Endothelial cell of umbilical vein (primary cell): Measurements from ENCODE around the gene OST4. TPM values are rescaled to one million over a fixed set of nuclear protein-coding genes. Genes with fewer than 3 reads are reported as not detected.
"Not testable (repeated sequence)": the region's sequence is repeated elsewhere in the genome, so short reads cannot be mapped to it uniquely, and the experiment has no call there.

Experiments
- Bru-seq: library from RNA; stranded (reverse); fragments of 400-500 nt; gene quantifications from one replicate; lab custom pipeline; 2021; lab: Mats Ljungman, UMichigan
- BruChase-seq, 2 experiments: library from RNA; stranded (reverse); fragments of 400-500 nt; gene quantifications; one replicate each; lab custom pipeline; 2021; lab: Mats Ljungman, UMichigan
- BruUV-seq: library from RNA; stranded (reverse); fragments of 400-500 nt; replicated peaks from 2 replicates; lab custom pipeline; 2021; lab: Mats Ljungman, UMichigan
- CTCF ChIA-PET: fragments of 300-600, 350-600 bp; sonication (Branson Sonifier 250); formaldehyde crosslinking; loops from one replicate; lab custom pipeline; 2021; ENCODE audit warnings: antibody characterized with exemption, inconsistent platforms; lab: Charles Lee
- POLR2A ChIA-PET: fragments of 300-600, 350-600 bp; sonication (Branson Sonifier 250); formaldehyde crosslinking; loops from one replicate; lab custom pipeline; 2021; ENCODE audit warnings: antibody characterized with exemption, inconsistent platforms; lab: Charles Lee
- DNase-seq: peaks from one replicate; pipeline ENCODE4 v3.0.0-alpha.2; 2011; ENCODE audit warnings: low read depth, low spot score
- FAIRE-seq: peaks from 2 replicates; lab custom pipeline; 2011; peaks lifted over from hg19 to GRCh38; lab: Jason Lieb, UNC
- H2AFZ ChIP-seq: 2 replicates; pipeline ENCODE4 v1.6.0; 2012; ENCODE audit warnings: low read depth, low read length, control low read depth, inconsistent platforms
- H3K27ac ChIP-seq: 2 replicates; pipeline ENCODE4 v1.5.1; 2011; ENCODE audit warnings: low read depth, mild to moderate bottlenecking, control low read depth, low read length, moderate library complexity; ENCODE audit not compliant: insufficient read depth
- H3K27me3 ChIP-seq, 2 experiments: 2 replicates each; pipeline versions ENCODE4 v1.6.0 to v1.6.1; 2011; ENCODE audit warnings: low read length in 2 of 2, mixed read lengths in 1 of 2; ENCODE audit not compliant: control insufficient read depth in 2 of 2, insufficient read depth in 2 of 2
- H3K36me3 ChIP-seq, 2 experiments: 2 replicates in 1 of 2; 3 replicates in 1 of 2; pipeline ENCODE4 v1.5.1; 2011; ENCODE audit warnings: low read length in 2 of 2, mild to moderate bottlenecking in 1 of 2, moderate library complexity in 1 of 2; ENCODE audit not compliant: control insufficient read depth in 2 of 2, insufficient read depth in 2 of 2; ENCODE audit errors: extremely low read depth in 1 of 2
- H3K4me1 ChIP-seq: 3 replicates; pipeline ENCODE4 v1.5.1; 2011; ENCODE audit warnings: mild to moderate bottlenecking, low read length; ENCODE audit not compliant: control insufficient read depth, insufficient read depth; ENCODE audit errors: extremely low read depth
- H3K4me2 ChIP-seq: 2 replicates; pipeline ENCODE4 v1.6.1; 2011; ENCODE audit warnings: low read length, control low read depth, mixed read lengths; ENCODE audit not compliant: insufficient read depth
- H3K4me3 ChIP-seq, 3 experiments: fragments of 200-600 bp in 1 of 3; sonication (generic), shearing (Covaris generic) in 1 of 3; replicated peaks in 1 of 3; 2 replicates each; pipeline ENCODE4 v1.5.1; 2011 to 2016; ENCODE audit warnings: control low read depth in 3 of 3, low read length in 3 of 3, mild to moderate bottlenecking in 2 of 3, inconsistent platforms in 1 of 3, low read depth in 1 of 3, moderate library complexity in 1 of 3; ENCODE audit not compliant: insufficient read depth in 1 of 3
- H3K79me2 ChIP-seq: 2 replicates; pipeline ENCODE4 v1.6.0; 2012; ENCODE audit warnings: low read length, inconsistent platforms; ENCODE audit not compliant: control insufficient read depth, insufficient read depth
- H3K9ac ChIP-seq: replicated peaks from 2 replicates; pipeline ENCODE3; 2011; ENCODE audit warnings: low read length, control low read depth; ENCODE audit not compliant: insufficient read depth; ENCODE audit errors: extremely low read depth
- H3K9me1 ChIP-seq: replicated peaks from 3 replicates; pipeline ENCODE4 v1.6.0; 2011; ENCODE audit warnings: mild to moderate bottlenecking, low read length; ENCODE audit not compliant: control insufficient read depth, insufficient read depth; ENCODE audit errors: extremely low read depth
- H3K9me3 ChIP-seq: replicated peaks from 2 replicates; pipeline ENCODE4 v1.5.1; 2012; ENCODE audit warnings: low read length, inconsistent platforms; ENCODE audit not compliant: control insufficient read depth, insufficient read depth
- H4K20me1 ChIP-seq: replicated peaks from 2 replicates; pipeline ENCODE3; 2011; ENCODE audit warnings: mild to moderate bottlenecking, low read length; ENCODE audit not compliant: control insufficient read depth, insufficient read depth; ENCODE audit errors: extremely low read depth
- GATA2 ChIP-seq: IDR thresholded peaks from 2 replicates; pipeline ENCODE4 v1.7.0; 2011; ENCODE audit warnings: low read depth, mild to moderate bottlenecking, moderate library complexity, mixed read lengths, low read length; ENCODE audit not compliant: insufficient read length, insufficient read depth
- MYC ChIP-seq: IDR thresholded peaks from one replicate; pipeline ENCODE4 v1.6.1; 2011; ENCODE audit warnings: mild to moderate bottlenecking, low read depth, low read length
- POLR2A ChIP-seq: IDR thresholded peaks from 2 replicates; pipeline ENCODE4 v1.6.1; 2012; ENCODE audit warnings: low read depth, mild to moderate bottlenecking, control low read depth, low read length
- POLR2AphosphoS5 ChIP-seq: IDR thresholded peaks from 2 replicates; pipeline ENCODE4 v1.6.1; 2012; ENCODE audit warnings: low read depth, mild to moderate bottlenecking, control low read depth, low read length, moderate library complexity; ENCODE audit not compliant: insufficient read depth
- dilution Hi-C: fragments of 300-500 bp; cut with MboI; formaldehyde crosslinking; loops from one replicate; pipeline ENCODE4 v1.15.0; 2019; ENCODE audit warnings: low sequenced_read_pairs; ENCODE audit not compliant: extremely low pct_ligation_motif_present
- intact Hi-C: fragments of 100-400 bp; cut with micrococcal nuclease; formaldehyde crosslinking; loops from one replicate; pipeline ENCODE4 v1.10.0; 2022
- long read RNA-seq: library from polyadenylated mRNA; stranded (forward); transcript quantifications from one replicate; pipeline ENCODE4 v2.0.0, GENCODE V29; 2021
- polyA minus RNA-seq, 3 experiments: library from RNA; depleted of rRNA, polyadenylated mRNA; stranded (reverse); fragments of >200 nt; gene quantifications; 1 replicate in 1 of 3; 2 replicates in 2 of 3; pipeline ENCODE4 v1.2.3, GENCODE V29; 2011
- polyA plus RNA-seq, 4 experiments: library from polyadenylated mRNA; depleted of rRNA in 3 of 4; stranded (reverse) in 3 of 4; unstranded in 1 of 4; fragments of >200 nt; gene quantifications; 2 replicates each; pipeline versions ENCODE4 v1.2.1 to v1.2.3, GENCODE V29; 2011 to 2012; ENCODE audit warnings: missing spikeins in 1 of 4
- total RNA-seq: library from RNA; stranded (reverse); gene quantifications from 2 replicates; pipeline ENCODE4 v1.2.3, GENCODE V29; 2021

The OST4 gene
- total RNA-seq (415 TPM in 2 replicates), polyA plus RNA-seq (1,189 and 2,226 TPM in 2 replicates), polyA minus RNA-seq (480 and 482 TPM in 2 replicates), Bru-seq, nascent RNA (percentile 93 among the genes with signal in this experiment), BruChase-seq, experiment 1, labeled RNA remaining after a 6-hour chase (percentile 97 among the genes with signal in this experiment), BruChase-seq, experiment 2, labeled RNA remaining after a 2-hour chase (percentile 94 among the genes with signal in this experiment)
- polyA plus RNA-seq (2011; cell fraction: cytosol; rRNA removed) = 1,348 and 1,433 TPM in 2 replicates
- 218 and 389 TPM in 2 replicates for polyA plus RNA-seq (2011; cell fraction: nucleus; rRNA removed)
- polyA plus RNA-seq (2012) = 649 and 891 TPM in 2 replicates
- polyA minus RNA-seq (2011; cell fraction: cytosol; rRNA and poly(A)+ RNA removed) = 271 TPM
- polyA minus RNA-seq (2011; cell fraction: nucleus; rRNA and poly(A)+ RNA removed) = 72.7 and 111 TPM in 2 replicates
- long read RNA-seq, transcript OST4-203 (3 exons, 561 nt) = major isoform, 1,589 of 1,640 reads
- long read RNA-seq, transcript OST4-201 (2 exons, 559 nt) = minor isoform, 42 of 1,640 reads
- long read RNA-seq, partial matches to known transcripts = 0 of 1,640 reads
- long read RNA-seq, other reads (novel, unspliced or antisense) = 9 of 1,640 reads

GRCh38 chr2:27071277-27071989 lies at the start of gene OST4:
OST4 (minus strand) TSS chr2:27071654.
- FAIRE-seq (peak; percentile 83), DNase-seq (peak; percentile 92)
- Histone ChIP-seq H3K27ac (peak within 1 kb of the TSS; percentile 76), H3K4me3 (peak within 1 kb of the TSS; percentile 41 to 85 (median 68)), H4K20me1 (no peaks in the 10 kb centered on the region), H3K9me1 (no peaks in the 10 kb centered on the region), H3K4me1 (peaks cover 17% of the 10 kb centered on the region), H3K36me3 (peaks cover 11 to 20% of the 10 kb centered on the region in 2 experiments), H3K79me2 (peaks cover 34% of the 10 kb centered on the region), H3K27me3 (no peaks in the 10 kb centered on the region), H3K4me2 (peak within 1 kb of the TSS; percentile 72), H3K9me3 (no peaks in the 10 kb centered on the region), H2AFZ (peak within 1 kb of the TSS; percentile 53), H3K9ac (peak within 1 kb of the TSS; percentile 88)
- POLR2A ChIA-PET = interaction anchor here (1.0 to 1.9 kb wide), 3 partner anchors 9 to 21 kb away, joined by 4 to 7 read pairs (median 6); partner anchors contain the start of gene AGBL5
- CTCF ChIA-PET = interaction anchor here (0.8 to 2.8 kb wide), 8 partner anchors 9 to 226 kb away, joined by 3 to 27 read pairs (median 8); partner anchors contain the start of gene AGBL5
- intact Hi-C loops = loop anchor here (1.0 kb wide), 4 partner anchors 10 to 38 kb away; partner anchors contain the start of gene AGBL5
- no TSS peak for BruUV-seq
- TF ChIP-seq MYC (no peak), GATA2 (no peak), POLR2AphosphoS5 (peak; percentile 99), POLR2A (peak; percentile 93)
- dilution Hi-C loops = no loop called here

- CTCF ChIA-PET, H4K20me1 ChIP-seq, POLR2A ChIA-PET, H3K27ac ChIP-seq, H3K9me3 ChIP-seq, H3K9me1 ChIP-seq, H3K79me2 ChIP-seq, intact Hi-C loops, H3K36me3 ChIP-seq, dilution Hi-C loops, DNase-seq, BruUV-seq, H3K9ac ChIP-seq, H3K4me1 ChIP-seq: not testable (repeated sequence)
- Histone ChIP-seq H3K4me3 (peak overlapping the region in 1 of 3 experiments; percentile 43), H3K4me2 (peak overlapping the region; percentile 9), H2AFZ (peak overlapping the region; percentile 7), H3K27me3 (peaks cover 13 to 25% of the 10 kb centered on the region in 2 experiments)
- FAIRE-seq = peak; percentile 54
Measured at GRCh38 chr2:27119330-27119670, 47.8 kb upstream of the OST4 start.
